ENCODE measurements around the gene GAL.
"Not testable (repeated sequence)": the region's sequence is repeated elsewhere in the genome, so short reads cannot be mapped to it uniquely, and the experiment has no call there.

DNA sequence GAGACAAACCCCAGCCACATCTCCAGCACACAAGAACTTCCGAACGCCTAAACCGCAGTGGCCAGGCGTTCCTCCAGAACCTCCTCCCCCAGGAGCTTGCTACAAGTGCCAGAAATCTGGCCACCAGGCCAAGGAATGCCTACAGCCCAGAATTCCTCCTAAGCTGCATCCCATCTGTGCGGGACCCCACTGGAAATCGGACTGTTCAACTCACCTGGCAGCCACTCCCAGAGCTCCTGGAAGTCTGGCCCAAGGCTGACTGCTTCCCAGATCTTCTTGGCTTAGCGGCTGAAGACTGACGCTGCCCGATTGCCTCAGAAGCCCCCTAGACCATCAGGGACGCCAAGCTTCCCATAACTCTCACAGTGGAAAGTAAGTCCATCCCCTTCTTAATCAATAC, 48.5 kb upstream of the GAL start:
- TF ChIP-seq, protein P1, sequence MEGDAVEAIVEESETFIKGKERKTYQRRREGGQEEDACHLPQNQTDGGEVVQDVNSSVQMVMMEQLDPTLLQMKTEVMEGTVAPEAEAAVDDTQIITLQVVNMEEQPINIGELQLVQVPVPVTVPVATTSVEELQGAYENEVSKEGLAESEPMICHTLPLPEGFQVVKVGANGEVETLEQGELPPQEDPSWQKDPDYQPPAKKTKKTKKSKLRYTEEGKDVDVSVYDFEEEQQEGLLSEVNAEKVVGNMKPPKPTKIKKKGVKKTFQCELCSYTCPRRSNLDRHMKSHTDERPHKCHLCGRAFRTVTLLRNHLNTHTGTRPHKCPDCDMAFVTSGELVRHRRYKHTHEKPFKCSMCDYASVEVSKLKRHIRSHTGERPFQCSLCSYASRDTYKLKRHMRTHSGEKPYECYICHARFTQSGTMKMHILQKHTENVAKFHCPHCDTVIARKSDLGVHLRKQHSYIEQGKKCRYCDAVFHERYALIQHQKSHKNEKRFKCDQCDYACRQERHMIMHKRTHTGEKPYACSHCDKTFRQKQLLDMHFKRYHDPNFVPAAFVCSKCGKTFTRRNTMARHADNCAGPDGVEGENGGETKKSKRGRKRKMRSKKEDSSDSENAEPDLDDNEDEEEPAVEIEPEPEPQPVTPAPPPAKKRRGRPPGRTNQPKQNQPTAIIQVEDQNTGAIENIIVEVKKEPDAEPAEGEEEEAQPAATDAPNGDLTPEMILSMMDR (conservative IDR thresholded peaks at IDR 0.05; ENCODE audit: low read length), result not testable (repeated sequence)
- not testable (repeated sequence) for TF ChIP-seq EZH2phosphoT487 (IDR thresholded peaks at IDR 0.05; ENCODE audit: borderline replicate concordance)
